GM12878 (cell line): ENCODE results near the gene NPC2. TPM values are rescaled to one million over a fixed set of nuclear protein-coding genes. Genes with fewer than 3 reads are reported as not detected.

Experiments used
- ATAC-seq: fragments of 200-7000 bp; cut with Tn5 transposase; 3 replicates; pipeline ENCODE4 v1.9.1; 2020; ENCODE audit warnings: mild to moderate bottlenecking, moderate library complexity
- BruUV-seq: library from RNA; stranded (reverse); fragments of 400-500 nt; replicated peaks from 2 replicates; lab custom pipeline; 2021; lab: Mats Ljungman, UMichigan
- CTCF ChIA-PET: fragments of 300-600 bp; sonication (Branson Sonifier 250); formaldehyde crosslinking; extraction: SDS; loops from one replicate; lab custom pipeline; 2021; ENCODE audit warnings: inconsistent platforms; lab: Yijun Ruan, JAX
- POLR2A ChIA-PET: fragments of 350-600 bp; formaldehyde crosslinking; extraction: SDS; loops from one replicate; lab custom pipeline; 2021; ENCODE audit warnings: inconsistent platforms; lab: Charles Lee
- RAD21 ChIA-PET: fragments of 300-600 bp; sonication (Branson Sonifier 250); formaldehyde crosslinking; loops from one replicate; lab custom pipeline; 2023; ENCODE audit warnings: antibody characterized with exemption; ENCODE audit not compliant: unreplicated experiment; lab: Charles Lee
- SMC1A ChIA-PET: fragments of 300-600 bp; sonication (Branson Sonifier 250); formaldehyde crosslinking; loops from one replicate; lab custom pipeline; 2023; ENCODE audit not compliant: unreplicated experiment, uncharacterized antibody; lab: Charles Lee
- DNase-seq: peaks from one replicate; pipeline ENCODE4 v3.0.0-alpha.2; 2011; ENCODE audit warnings: low read depth, low spot score
- FAIRE-seq: peaks from 3 replicates; lab custom pipeline; 2011; peaks lifted over from hg19 to GRCh38; lab: Jason Lieb, UNC
- H2AFZ ChIP-seq: 2 replicates; pipeline ENCODE4 v1.6.0; 2011; ENCODE audit warnings: low read depth, low read length, control low read depth; ENCODE audit not compliant: control insufficient read depth
- H3K27ac ChIP-seq: 2 replicates; pipeline ENCODE4 v1.5.1; 2011; ENCODE audit warnings: control low read depth; ENCODE audit not compliant: control insufficient read depth, insufficient read depth
- H3K27me3 ChIP-seq, 2 experiments: replicated peaks in 1 of 2; 2 replicates each; pipeline versions ENCODE4 v1.6.0 to v1.6.1; 2011; ENCODE audit warnings: low read length in 1 of 2; ENCODE audit not compliant: control insufficient read depth in 2 of 2, insufficient read depth in 2 of 2
- H3K36me3 ChIP-seq, 2 experiments: 2 replicates each; pipeline ENCODE4 v1.5.1; 2011; ENCODE audit warnings: low read length in 1 of 2; ENCODE audit not compliant: control insufficient read depth in 2 of 2, insufficient read depth in 2 of 2
- H3K4me1 ChIP-seq: 2 replicates; pipeline ENCODE4 v1.6.1; 2011; ENCODE audit warnings: mild to moderate bottlenecking, low read length, moderate library complexity, mixed read lengths; ENCODE audit not compliant: control insufficient read depth, insufficient read depth
- H3K4me2 ChIP-seq: 2 replicates; pipeline ENCODE4 v1.6.0; 2011; ENCODE audit warnings: control low read depth; ENCODE audit not compliant: control insufficient read depth, insufficient read depth
- H3K4me3 ChIP-seq: fragments of 200-600 bp; sonication (generic); 2 replicates; pipeline ENCODE4 v1.5.1; 2016
- H3K79me2 ChIP-seq: 2 replicates; pipeline ENCODE4 v1.6.0; 2011; ENCODE audit warnings: low read length; ENCODE audit not compliant: control insufficient read depth, insufficient read depth
- H3K9ac ChIP-seq: 2 replicates; pipeline ENCODE4 v1.8.0; 2011; ENCODE audit warnings: low read length, control low read depth, mixed read lengths; ENCODE audit not compliant: control insufficient read depth, insufficient read depth
- H3K9me3 ChIP-seq: replicated peaks from 3 replicates; pipeline ENCODE4 v1.5.1; 2011; ENCODE audit warnings: mild to moderate bottlenecking, low read length; ENCODE audit not compliant: control insufficient read depth, insufficient read depth
- H4K20me1 ChIP-seq: 2 replicates; pipeline ENCODE4 v1.6.0; 2011; ENCODE audit not compliant: control insufficient read depth, insufficient read depth
- BCL11A ChIP-seq: IDR thresholded peaks from 2 replicates; pipeline ENCODE4 v1.6.1; 2011; ENCODE audit warnings: low read depth, low read length
- CHD1 ChIP-seq: IDR thresholded peaks from 2 replicates; pipeline ENCODE4 v1.6.1; 2012; ENCODE audit warnings: low read depth, low read length, improper control_type of control experiment
- CHD2 ChIP-seq: IDR thresholded peaks from 2 replicates; pipeline ENCODE4 v1.6.1; 2011; ENCODE audit warnings: low read depth, low read length, improper control_type of control experiment, borderline replicate concordance
- MTA2 ChIP-seq: fragments of 450-650 bp; IDR thresholded peaks from 2 replicates; pipeline ENCODE4 v1.6.1; 2016; ENCODE audit warnings: low read depth, mild to moderate bottlenecking, moderate library complexity
- STAT1 ChIP-seq: fragments of 450-650 bp; conservative IDR thresholded peaks from 2 replicates; pipeline ENCODE4 v1.6.1; 2014; ENCODE audit warnings: antibody characterized with exemption, mild to moderate bottlenecking
- YY1 ChIP-seq: IDR thresholded peaks from 2 replicates; pipeline ENCODE4 v1.6.1; 2011; ENCODE audit warnings: low read depth, mild to moderate bottlenecking, low read length
- ZNF217 ChIP-seq: fragments of 450-650 bp; IDR thresholded peaks from 2 replicates; pipeline ENCODE4 v1.6.1; 2017; ENCODE audit warnings: antibody characterized with exemption, mild to moderate bottlenecking
- ZZZ3 ChIP-seq: IDR thresholded peaks from 2 replicates; pipeline ENCODE4 v1.6.1; 2011; ENCODE audit warnings: low read depth; ENCODE audit not compliant: control insufficient read depth, insufficient read length
- WGBS: methylation state at CpG from one replicate; pipeline ENCODE4 v1.1.6; 2016; ENCODE audit warnings: low lambda C conversion rate; ENCODE audit not compliant: insufficient replicate concordance, insufficient coverage; ENCODE audit errors: missing lambda C conversion rate; 5-methylcytosine and 5-hydroxymethylcytosine counted together
- in situ Hi-C: fragments of 300-500 bp; cut with MboI; formaldehyde crosslinking; loops from 9 replicates; pipeline ENCODE4 v1.14.3; 2018; ENCODE audit warnings: mixed read lengths
- intact Hi-C: fragments of 100-400 bp; cut with micrococcal nuclease; formaldehyde crosslinking; loops from one replicate; pipeline ENCODE4 v1.14.2; 2022; ENCODE audit not compliant: unreplicated experiment
- polyA plus RNA-seq, 11 experiments: library from polyadenylated mRNA; depleted of rRNA in 4 of 11; unstranded in 6 of 11; stranded (reverse) in 5 of 11; fragments of >200 nt; fragmentation: Nextera tagmentation in 4 of 11; fragmentation: Illumina TruSeq in 1 of 11; extraction: Ambion mirVana in 4 of 11; extraction: Trizol in 1 of 11; gene quantifications; 1 replicate in 1 of 11; 2 replicates in 10 of 11; pipeline versions ENCODE4 v1.2.1 to v1.2.3, GENCODE V29; 2011 to 2016; ENCODE audit warnings: inconsistent platforms in 2 of 11, missing spikeins in 2 of 11, low read depth in 1 of 11
- total RNA-seq, 4 experiments: library from RNA; depleted of rRNA in 3 of 4; stranded (reverse); fragments of >200 nt in 3 of 4; fragmentation: Illumina TruSeq in 1 of 4; extraction: Trizol in 1 of 4; gene quantifications; 2 replicates each; pipeline versions ENCODE4 v1.2.1 to v1.2.3, GENCODE V29; 2013 to 2021
- TF ChIP-seq, protein P1 (sequence below): fragments of 450-650 bp; IDR thresholded peaks from 2 replicates; pipeline ENCODE4 v1.6.1; 2017; ENCODE audit warnings: mild to moderate bottlenecking
- TF ChIP-seq, protein P2 (sequence below): fragments of 450-650 bp; conservative IDR thresholded peaks from 2 replicates; pipeline ENCODE4 v1.6.1; 2017; ENCODE audit warnings: mild to moderate bottlenecking, moderate library complexity
- TF ChIP-seq, protein P3 (sequence below): fragments of 450-650 bp; IDR thresholded peaks from 2 replicates; pipeline ENCODE4 v1.6.1; 2017; ENCODE audit warnings: mild to moderate bottlenecking, low read depth, inconsistent platforms; ENCODE audit not compliant: poor library complexity, severe bottlenecking

The NPC2 gene
- total and polyA plus RNA-seq, 10 of the 15 experiments (the other 5 are each of a cell fraction or from before 2014, with no cell fraction given), result 29.5 to 109 (median 59.1) TPM

DNA sequence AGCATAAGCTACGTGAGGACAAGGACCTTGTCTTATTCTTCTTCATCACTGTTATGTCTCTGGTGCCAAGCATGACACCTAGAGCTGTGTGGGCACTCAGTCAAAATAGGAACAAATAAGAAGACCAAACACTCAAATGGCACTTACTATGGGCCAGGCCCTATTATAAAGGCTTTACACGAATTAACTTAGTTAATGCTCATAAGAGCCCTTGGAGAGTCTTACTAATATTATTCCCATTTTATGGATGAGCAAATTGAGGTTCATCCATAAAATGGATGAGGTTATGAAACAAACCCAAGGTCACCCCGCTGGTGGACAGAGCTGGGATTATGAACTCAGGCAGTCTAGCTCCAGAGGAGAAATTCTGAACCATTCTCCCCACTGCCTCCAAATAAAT lies 48.1 kb upstream of the NPC2 start:
- CTCF ChIA-PET, result interaction anchor here (0.6 kb wide), 1 partner anchor 216 kb away, joined by 3 read pairs; no protein-coding TSS in a partner anchor
- H3K9me3 ChIP-seq, result no peaks in the 10 kb centered on the region
- FAIRE-seq (no peak), ATAC-seq (no peak), DNase-seq (no peak)
- no peak overlapping the region for H3K4me3 ChIP-seq
- no peak for TF ChIP-seq CHD2
- TF ChIP-seq, protein P1, sequence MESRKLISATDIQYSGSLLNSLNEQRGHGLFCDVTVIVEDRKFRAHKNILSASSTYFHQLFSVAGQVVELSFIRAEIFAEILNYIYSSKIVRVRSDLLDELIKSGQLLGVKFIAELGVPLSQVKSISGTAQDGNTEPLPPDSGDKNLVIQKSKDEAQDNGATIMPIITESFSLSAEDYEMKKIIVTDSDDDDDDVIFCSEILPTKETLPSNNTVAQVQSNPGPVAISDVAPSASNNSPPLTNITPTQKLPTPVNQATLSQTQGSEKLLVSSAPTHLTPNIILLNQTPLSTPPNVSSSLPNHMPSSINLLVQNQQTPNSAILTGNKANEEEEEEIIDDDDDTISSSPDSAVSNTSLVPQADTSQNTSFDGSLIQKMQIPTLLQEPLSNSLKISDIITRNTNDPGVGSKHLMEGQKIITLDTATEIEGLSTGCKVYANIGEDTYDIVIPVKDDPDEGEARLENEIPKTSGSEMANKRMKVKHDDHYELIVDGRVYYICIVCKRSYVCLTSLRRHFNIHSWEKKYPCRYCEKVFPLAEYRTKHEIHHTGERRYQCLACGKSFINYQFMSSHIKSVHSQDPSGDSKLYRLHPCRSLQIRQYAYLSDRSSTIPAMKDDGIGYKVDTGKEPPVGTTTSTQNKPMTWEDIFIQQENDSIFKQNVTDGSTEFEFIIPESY, result no peak
- no peak for TF ChIP-seq BCL11A
- no peaks in the 10 kb centered on the region for H3K79me2 ChIP-seq
- no peaks in the 10 kb centered on the region for H3K4me1 ChIP-seq
- no peaks in the 10 kb centered on the region for H4K20me1 ChIP-seq
- POLR2A ChIA-PET, result no interaction called here
- RAD21 ChIA-PET, result no interaction called here
- H3K27ac ChIP-seq, result no peak overlapping the region
- intact Hi-C loops, result no loop called here
- H3K27me3 ChIP-seq, result peaks cover 2% of the 10 kb centered on the region in 2 experiments; a peak in 3 of 4 replicates
- 6% methylated on average over 3 of the region's 3 CpGs for WGBS
- no peak overlapping the region for H3K9ac ChIP-seq
- in situ Hi-C loops, result no loop called here
- no peak overlapping the region for H2AFZ ChIP-seq
- SMC1A ChIA-PET, result no interaction called here
- no peaks in the 10 kb centered on the region for H3K36me3 ChIP-seq
- no TSS peak for BruUV-seq
- no peak overlapping the region for H3K4me2 ChIP-seq

DNA sequence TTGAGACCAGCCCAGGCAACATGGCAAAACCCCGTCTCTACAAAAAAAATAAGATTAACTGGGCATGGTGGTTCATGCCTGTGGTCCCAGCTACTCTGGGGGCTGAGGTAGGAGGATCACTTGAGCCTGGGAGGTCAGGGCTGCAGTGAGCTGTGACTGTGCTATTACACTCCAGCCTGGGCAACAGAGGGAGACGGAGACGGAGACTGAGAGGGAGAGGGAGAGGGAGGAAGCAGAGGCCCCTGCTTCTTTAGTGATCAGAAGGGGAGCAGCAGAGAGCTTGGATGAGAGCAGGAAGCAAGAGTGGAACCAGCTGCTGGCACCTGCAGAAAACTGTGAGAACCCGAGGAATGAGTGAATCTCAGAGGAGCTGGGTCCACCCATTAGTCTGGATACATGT lies 46.4 kb upstream of the NPC2 start:
- TF ChIP-seq, protein P2, sequence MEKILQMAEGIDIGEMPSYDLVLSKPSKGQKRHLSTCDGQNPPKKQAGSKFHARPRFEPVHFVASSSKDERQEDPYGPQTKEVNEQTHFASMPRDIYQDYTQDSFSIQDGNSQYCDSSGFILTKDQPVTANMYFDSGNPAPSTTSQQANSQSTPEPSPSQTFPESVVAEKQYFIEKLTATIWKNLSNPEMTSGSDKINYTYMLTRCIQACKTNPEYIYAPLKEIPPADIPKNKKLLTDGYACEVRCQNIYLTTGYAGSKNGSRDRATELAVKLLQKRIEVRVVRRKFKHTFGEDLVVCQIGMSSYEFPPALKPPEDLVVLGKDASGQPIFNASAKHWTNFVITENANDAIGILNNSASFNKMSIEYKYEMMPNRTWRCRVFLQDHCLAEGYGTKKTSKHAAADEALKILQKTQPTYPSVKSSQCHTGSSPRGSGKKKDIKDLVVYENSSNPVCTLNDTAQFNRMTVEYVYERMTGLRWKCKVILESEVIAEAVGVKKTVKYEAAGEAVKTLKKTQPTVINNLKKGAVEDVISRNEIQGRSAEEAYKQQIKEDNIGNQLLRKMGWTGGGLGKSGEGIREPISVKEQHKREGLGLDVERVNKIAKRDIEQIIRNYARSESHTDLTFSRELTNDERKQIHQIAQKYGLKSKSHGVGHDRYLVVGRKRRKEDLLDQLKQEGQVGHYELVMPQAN, result no peak
- TF ChIP-seq YY1 (no peak), CHD1 (no peak), STAT1 (no peak), ZZZ3 (no peak), MTA2 (no peak), ZNF217 (no peak)
- TF ChIP-seq, protein P3, sequence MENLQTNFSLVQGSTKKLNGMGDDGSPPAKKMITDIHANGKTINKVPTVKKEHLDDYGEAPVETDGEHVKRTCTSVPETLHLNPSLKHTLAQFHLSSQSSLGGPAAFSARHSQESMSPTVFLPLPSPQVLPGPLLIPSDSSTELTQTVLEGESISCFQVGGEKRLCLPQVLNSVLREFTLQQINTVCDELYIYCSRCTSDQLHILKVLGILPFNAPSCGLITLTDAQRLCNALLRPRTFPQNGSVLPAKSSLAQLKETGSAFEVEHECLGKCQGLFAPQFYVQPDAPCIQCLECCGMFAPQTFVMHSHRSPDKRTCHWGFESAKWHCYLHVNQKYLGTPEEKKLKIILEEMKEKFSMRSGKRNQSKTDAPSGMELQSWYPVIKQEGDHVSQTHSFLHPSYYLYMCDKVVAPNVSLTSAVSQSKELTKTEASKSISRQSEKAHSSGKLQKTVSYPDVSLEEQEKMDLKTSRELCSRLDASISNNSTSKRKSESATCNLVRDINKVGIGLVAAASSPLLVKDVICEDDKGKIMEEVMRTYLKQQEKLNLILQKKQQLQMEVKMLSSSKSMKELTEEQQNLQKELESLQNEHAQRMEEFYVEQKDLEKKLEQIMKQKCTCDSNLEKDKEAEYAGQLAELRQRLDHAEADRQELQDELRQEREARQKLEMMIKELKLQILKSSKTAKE, result no peak
- peaks cover 2% of the 10 kb centered on the region in 2 experiments; a peak in 3 of 4 replicates for H3K27me3 ChIP-seq
- no peaks in the 10 kb centered on the region for H3K36me3 ChIP-seq
- no peak overlapping the region for H3K4me2 ChIP-seq
- H3K9ac ChIP-seq, result no peak overlapping the region
- 1% methylated on average over 4 of the region's 4 CpGs for WGBS
- DNase-seq (no peak), FAIRE-seq (no peak), ATAC-seq (no peak)
- ChIA-PET SMC1A (interaction anchor here (1.0 kb wide), 1 partner anchor 189 kb away, joined by 3 read pairs; no protein-coding TSS in a partner anchor), CTCF (interaction anchor here (0.7 kb wide), 1 partner anchor 34 kb away, joined by 4 read pairs; no protein-coding TSS in a partner anchor), RAD21 (no interaction called here), POLR2A (no interaction called here)
- H4K20me1 ChIP-seq, result no peaks in the 10 kb centered on the region
- in situ Hi-C loops, result no loop called here
- H3K79me2 ChIP-seq, result no peaks in the 10 kb centered on the region
- H3K9me3 ChIP-seq, result no peaks in the 10 kb centered on the region
- H3K4me1 ChIP-seq, result no peaks in the 10 kb centered on the region
- no peak overlapping the region for H3K27ac ChIP-seq
- BruUV-seq, result no TSS peak
- intact Hi-C loops, result loop anchor here (5.0 kb wide), 1 partner anchor 177 kb away; no protein-coding TSS in a partner anchor
- no peak overlapping the region for H2AFZ ChIP-seq
- H3K4me3 ChIP-seq, result no peak overlapping the region
